ENCODE measurements around the gene RER1.

RER1 gene

GRCh38 chr1:2376931-2377672, 14.5 kb upstream of the RER1 start:
- DNase-seq = no peak

GRCh38 chr1:2377751-2378440, 13.7 kb upstream of the RER1 start:
- DNase-seq = no peak

- peak; percentile 42 for DNase-seq
Measured at GRCh38 chr1:2378441-2378851, 13.2 kb upstream of the RER1 start.

GRCh38 chr1:2378956-2379732, 12.5 kb upstream of the RER1 start:
- DNase-seq = no peak

- DNase-seq = no peak
Measured at GRCh38 chr1:2379733-2380404, 11.8 kb upstream of the RER1 start.

- DNase-seq = no peak
Measured at GRCh38 chr1:2380816-2381591, 10.6 kb upstream of the RER1 start.

- no peak for DNase-seq
Measured at GRCh38 chr1:2381741-2382620, 9.7 kb upstream of the RER1 start.

- no peak for DNase-seq
Measured at GRCh38 chr1:2382621-2383361, 8.8 kb upstream of the RER1 start.

- DNase-seq = no peak
Measured at GRCh38 chr1:2383576-2383975, 8.1 kb upstream of the RER1 start.

- no peak for DNase-seq
Measured at GRCh38 chr1:2384130-2384860, 7.3 kb upstream of the RER1 start.

GRCh38 chr1:2384941-2385481, 6.6 kb upstream of the RER1 start:
- no peak for DNase-seq

- DNase-seq = no peak
Measured at GRCh38 chr1:2385606-2386280, 5.9 kb upstream of the RER1 start.

GRCh38 chr1:2386636-2387611, 4.7 kb upstream of the RER1 start:
- no peak for DNase-seq

- no peak for DNase-seq
Measured at GRCh38 chr1:2388004-2388913, 3.4 kb upstream of the RER1 start.

- DNase-seq = no peak
Measured at GRCh38 chr1:2389644-2390043, 2.0 kb upstream of the RER1 start.

GRCh38 chr1:2391931-2392509, 379 bp downstream of the RER1 start:
- no peak for DNase-seq
